Sciatic nerve (tissue), 2 donors: ENCODE data around the gene ZNF185. TPM values are rescaled to one million over a fixed set of nuclear protein-coding genes. Genes with fewer than 3 reads are reported as not detected.
"Not testable (repeated sequence)": the region's sequence is repeated elsewhere in the genome, so short reads cannot be mapped to it uniquely, and the experiment has no call there.

Experiments used
- ATAC-seq: fragments of 200-7000 bp; cut with Tn5 transposase; one replicate; pipeline ENCODE4 v1.9.1; 2020; ENCODE audit warnings: mild to moderate bottlenecking, moderate library complexity
- DNase-seq: peaks from one replicate; pipeline ENCODE4 v3.0.0-alpha.2; 2020; ENCODE audit warnings: low spot score
- intact Hi-C: fragments of 100-400 bp; cut with DNase I; formaldehyde crosslinking; loops from one replicate; pipeline ENCODE4 v1.14.2; 2022
- total RNA-seq: library from RNA; stranded (reverse); fragmentation: NEBNext Ultra II Directional; extraction: Animal tissue kit (Norgen Biotek cat#: 25700); gene quantifications from one replicate; pipeline ENCODE4 v1.2.1, GENCODE V29; 2021
- donor health status: DM: no; HTN: no; CAD: no.
- donor health status: DM: no; HTN: no; CAD: no.

The ZNF185 gene
- total RNA-seq, 1 donor from 2014 or later = 26.9 TPM

DNA sequence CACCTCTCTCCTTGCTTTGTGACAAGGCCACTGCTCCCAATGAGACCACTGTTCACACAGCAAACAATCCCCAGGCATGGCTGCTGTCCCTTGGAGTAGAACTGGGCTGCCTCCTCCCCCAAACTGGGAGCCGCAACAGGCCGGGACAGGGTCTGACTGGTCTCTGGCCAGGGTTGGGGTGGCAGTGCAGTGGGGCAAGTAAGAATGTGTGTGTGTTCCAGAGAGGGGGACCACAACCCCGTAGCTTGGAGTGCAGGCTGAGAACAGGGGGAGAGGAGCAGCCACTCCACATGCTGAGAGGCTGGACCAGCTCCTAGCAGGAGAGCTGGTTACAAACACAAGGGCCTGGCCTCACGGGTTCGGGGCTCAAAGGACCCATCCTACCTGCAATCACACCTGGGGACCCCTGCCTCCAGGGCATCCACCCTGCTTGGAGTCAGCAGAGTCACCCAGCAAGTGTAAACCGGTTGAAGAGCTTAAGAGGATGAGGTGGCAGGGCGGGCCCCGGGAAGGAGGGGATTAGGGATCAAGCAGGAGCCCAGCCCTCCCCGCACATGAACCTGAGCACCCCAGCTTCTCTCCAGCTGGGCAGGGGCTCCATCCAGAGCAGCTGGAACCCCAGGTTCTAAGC, 3.8 kb upstream of the ZNF185 start:
- intact Hi-C loops = no loop called here
- no peak for ATAC-seq
- no peak for DNase-seq

DNA sequence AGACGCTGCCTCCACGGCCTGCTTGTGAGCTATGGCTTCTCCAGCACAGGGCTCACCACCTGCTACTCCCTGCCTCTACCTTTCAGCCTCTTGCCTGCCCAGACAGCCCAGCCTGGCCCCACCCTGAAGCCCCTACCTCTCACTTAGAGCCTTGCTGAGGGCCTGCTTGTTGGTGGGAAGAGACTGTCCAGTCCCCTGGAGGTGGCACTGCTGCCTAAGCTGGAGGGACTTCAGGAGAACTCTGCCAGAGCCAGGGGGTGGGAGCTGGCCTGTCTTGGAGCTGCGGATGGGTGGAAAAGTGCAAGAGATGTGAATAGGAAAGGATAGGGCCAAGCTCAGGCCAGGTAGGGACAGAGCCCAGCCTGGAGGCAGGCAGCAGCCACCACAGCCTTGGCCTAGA, 2.7 kb upstream of the ZNF185 start:
- intact Hi-C loops = no loop called here
- no peak for DNase-seq
- ATAC-seq = no peak

DNA sequence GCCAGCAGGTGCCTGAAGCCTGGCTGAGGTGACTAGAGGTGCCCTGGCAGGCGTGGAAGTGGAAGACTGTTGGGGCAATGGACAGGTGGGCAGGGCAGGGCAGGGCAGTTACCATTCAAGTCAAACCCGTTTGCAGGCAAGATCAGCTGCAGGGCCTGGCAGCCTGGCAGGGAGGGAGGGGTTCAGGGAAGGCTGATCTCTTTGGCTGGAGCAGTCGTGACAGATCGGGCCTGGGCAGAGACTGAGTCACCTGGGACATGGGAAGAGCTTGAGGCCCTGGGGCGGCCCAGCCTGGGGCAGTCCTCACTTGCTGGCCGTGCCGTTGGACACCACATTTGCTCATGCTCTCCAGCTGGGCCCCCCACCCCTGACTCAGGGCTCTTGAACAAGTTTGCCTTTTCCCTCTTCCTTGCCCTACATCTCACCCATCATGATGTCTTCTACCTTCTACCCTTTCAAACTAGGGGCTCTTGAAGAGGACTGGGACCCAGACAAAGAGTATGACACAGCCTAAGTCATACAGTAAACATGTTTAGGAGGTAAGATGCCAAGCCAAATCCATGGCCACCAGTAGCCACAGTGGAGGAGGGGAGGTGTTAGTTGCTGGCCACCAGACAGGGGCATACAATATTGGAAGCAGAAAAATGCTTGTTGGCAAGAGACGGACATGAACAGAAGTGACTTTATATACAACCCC, 2.0 kb upstream of the ZNF185 start:
- ATAC-seq = no peak
- intact Hi-C loops = no loop called here
- no peak for DNase-seq

DNA sequence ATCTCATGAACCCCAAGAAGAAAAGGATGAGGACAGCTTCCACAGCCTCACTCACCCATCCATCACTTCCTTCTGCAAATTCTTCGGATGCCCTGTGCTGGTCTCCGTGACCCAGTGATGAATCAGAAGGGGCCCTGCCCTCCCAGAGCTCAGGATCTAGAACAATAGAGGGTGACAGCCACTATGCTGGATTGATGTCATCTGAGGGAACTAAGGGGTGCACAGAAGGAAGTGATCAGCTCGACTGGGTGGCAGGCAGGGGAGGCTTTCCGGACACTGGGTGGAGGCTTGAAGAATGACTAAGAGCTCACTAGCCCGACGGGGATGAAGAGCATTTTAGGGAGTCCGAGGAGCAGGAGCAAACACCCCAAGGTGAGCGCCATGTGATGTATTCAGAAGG, 1.4 kb upstream of the ZNF185 start:
- DNase-seq (no peak), ATAC-seq (no peak)
- intact Hi-C loops = no loop called here

DNA sequence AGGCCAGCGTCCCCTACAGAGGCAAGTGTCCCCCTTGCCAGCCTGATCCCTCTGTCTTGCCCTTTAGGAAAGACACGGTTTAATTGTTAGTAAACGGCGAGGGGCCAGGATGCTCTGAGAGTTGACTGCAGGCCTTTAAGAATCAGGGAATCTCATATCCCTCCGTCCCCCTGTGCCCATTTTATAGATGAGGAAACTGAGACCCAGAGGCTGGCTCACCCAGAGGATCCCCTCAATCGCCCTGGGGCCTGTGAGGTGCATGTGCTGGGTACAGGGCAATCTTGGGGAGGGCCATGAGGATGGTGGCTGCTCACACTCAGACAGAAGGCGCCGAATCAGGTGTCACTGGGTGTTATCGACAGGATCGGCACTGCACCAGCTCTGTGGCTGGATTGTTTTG, 575 bp downstream of the ZNF185 start:
- ATAC-seq = no peak
- intact Hi-C loops = no loop called here
- DNase-seq = no peak

DNA sequence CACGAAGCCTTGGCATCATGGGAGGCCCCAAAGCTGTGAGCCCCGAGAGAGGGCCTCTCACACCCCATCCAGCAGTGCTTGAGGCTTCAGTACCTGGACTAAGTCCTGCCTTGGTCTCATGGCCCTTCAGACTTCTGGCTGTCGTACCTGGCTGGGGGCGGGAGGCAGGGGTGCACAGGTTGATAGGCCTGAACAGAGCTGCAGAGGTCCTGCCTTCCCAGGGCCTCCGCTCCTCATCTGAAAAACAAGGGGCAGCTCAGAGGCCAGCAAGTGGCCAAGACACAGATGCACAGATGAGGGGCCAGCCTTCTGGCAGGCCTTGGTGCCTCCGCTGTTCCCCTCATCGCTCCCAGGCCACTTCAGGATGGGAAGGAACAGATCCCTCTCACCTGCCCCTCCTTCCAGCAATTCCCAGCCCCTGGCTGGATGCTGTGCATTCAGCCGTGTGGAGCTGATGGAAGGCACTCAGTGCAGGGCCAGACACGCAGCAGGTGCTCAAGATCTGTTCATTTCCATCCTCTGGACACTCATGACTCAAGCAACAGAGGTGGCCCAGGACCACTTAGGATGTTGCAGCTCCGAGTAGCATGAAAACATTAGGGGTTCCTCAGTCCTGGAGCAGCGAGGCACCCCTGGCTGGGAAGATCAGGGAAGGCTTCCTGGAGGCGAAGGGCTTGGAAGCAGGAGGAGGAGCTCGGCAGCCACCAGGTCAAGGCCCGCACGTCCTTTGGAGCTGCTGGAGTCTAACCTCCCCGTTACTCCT, 1.4 kb downstream of the ZNF185 start:
- intact Hi-C loops = no loop called here
- ATAC-seq (no peak), DNase-seq (no peak)

DNA sequence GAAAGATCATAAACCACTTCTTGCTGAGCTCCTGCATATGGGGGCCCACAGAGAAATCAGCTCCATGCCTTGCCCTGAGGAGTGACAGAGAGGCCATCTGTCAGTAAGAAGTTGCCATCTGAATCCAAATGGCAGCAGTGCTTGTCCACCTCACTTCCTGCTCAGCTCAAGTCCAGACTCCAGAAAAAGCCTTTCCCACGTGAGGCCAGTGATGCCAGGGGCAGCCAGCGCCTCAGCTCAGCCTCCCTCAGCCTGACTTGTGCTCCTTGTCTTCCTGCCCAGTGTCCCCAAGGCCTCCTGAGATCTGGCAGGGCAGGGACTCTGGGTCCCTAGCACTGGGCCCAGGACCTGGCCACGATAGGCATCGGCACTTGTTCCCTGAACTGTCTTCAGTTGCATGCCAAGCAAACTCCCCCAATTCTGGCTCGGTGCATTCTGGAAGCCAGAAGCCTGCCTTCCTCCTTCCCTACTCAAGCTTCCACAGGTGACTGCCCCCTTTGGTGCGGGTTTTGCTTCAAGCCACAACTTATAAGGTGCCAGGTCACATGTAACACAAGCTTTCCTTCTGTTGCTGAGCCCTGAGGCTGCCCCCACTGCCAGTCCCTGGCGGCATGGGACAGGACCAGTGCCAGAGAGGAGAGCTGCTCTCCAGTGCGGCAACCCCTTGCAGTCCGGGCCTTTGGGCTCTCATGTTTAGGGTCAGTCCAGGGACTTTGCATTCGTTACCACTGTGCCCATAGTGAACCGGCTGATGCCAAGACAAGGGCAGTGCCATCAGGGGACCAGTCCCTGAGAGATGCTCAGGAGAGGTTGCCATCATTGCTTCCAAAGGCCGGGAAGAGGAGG, 2.2 kb downstream of the ZNF185 start:
- ATAC-seq = no peak
- DNase-seq = no peak
- intact Hi-C loops = no loop called here

DNA sequence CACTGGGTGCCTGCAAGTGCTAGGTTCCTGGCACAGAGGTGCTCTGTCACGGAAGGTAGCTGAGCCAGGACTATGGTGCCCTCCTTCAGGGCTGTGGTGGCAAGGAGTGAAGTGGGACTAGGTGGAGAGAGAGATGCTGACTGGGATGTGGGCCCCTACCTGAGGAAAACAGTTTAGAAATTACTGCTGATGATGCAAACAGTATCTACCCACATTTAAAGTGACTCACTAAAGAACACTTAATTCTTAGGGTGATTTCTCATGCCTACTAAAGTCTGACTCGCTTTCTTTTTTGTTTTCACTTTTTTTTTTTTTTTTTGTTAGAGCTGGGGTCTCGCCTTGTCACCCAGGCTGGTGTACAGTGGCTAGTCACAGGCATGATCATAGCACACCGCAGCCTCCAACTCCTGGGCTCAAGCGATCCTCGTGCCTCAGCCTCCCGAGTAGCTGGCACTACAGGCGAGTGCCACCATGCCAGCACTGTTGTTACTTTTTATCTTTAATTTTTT, 3.1 kb downstream of the ZNF185 start:
- DNase-seq (no peak), ATAC-seq (no peak)
- intact Hi-C loops = no loop called here

DNA sequence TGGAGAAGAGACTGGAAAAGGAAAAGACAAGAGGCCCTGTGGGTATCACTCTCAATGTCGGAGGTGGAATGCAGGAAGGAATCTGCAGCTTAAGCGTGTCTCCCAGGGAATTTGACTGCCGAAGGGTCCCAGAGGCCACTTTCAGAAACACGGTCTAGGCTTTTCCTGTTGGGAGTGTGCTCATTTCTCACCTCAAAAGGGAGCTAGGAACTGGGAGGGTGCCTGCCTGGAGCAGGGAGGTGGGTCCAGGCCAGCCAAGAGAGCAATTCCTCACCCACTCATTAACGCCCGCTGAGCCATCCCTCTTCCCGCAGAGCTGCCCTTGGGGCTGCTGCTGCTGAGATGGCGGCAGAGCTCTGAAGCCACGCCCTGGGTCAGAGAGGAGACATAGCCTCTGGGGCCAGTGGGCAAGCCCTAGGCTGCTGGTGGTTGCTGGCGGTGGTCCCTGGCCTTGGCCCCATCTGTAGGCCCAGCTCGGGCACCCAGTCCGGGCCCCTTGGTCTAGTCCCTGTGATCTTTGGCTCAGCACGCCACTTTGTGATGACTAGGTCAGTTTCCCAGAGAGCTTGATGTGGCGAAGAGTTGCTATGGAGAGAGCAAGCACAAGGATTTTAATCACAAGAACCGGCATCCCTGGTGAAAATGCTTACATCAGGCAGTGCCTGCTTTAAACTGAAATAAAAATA, 4.1 kb downstream of the ZNF185 start:
- intact Hi-C loops = no loop called here
- no peak for DNase-seq
- ATAC-seq = no peak

DNA sequence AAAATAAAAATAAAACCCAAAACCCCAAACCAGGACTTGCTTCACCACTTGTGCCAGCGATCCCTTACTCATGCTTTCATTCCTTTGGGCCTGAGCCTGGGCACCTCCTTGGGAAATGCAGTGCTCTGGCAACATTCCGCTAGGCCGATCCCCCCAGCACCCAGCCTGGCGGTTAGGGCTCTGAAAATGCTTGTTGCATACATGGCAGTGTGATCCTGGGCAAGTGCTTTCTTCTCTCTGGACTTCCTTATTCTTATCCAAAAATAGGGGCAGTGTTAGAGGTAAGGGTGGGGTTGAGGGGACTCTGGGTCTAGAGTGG, 4.6 kb downstream of the ZNF185 start:
- DNase-seq = no peak
- intact Hi-C loops = no loop called here
- ATAC-seq = no peak

DNA sequence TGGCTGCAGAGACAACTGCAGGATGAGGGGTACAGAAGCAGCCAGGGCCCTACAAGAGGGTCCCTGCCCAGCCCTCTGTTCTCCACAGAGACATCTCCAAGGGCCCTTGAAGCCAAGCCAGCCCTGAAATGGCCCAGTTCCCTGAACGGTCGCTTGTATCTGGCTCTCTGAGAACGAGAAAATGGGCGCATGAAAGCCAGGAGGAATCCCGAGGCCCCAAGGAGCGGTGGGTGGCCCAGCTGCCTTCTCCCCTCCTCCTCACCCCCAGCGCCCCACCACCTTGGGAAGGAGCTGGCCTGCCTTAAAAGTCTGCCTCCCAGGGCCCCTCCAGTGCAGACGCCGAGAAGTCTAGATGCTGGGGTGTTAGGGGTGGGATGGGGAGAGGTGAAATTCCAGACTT, 5.7 kb downstream of the ZNF185 start:
- no peak for ATAC-seq
- DNase-seq = no peak
- intact Hi-C loops = no loop called here

DNA sequence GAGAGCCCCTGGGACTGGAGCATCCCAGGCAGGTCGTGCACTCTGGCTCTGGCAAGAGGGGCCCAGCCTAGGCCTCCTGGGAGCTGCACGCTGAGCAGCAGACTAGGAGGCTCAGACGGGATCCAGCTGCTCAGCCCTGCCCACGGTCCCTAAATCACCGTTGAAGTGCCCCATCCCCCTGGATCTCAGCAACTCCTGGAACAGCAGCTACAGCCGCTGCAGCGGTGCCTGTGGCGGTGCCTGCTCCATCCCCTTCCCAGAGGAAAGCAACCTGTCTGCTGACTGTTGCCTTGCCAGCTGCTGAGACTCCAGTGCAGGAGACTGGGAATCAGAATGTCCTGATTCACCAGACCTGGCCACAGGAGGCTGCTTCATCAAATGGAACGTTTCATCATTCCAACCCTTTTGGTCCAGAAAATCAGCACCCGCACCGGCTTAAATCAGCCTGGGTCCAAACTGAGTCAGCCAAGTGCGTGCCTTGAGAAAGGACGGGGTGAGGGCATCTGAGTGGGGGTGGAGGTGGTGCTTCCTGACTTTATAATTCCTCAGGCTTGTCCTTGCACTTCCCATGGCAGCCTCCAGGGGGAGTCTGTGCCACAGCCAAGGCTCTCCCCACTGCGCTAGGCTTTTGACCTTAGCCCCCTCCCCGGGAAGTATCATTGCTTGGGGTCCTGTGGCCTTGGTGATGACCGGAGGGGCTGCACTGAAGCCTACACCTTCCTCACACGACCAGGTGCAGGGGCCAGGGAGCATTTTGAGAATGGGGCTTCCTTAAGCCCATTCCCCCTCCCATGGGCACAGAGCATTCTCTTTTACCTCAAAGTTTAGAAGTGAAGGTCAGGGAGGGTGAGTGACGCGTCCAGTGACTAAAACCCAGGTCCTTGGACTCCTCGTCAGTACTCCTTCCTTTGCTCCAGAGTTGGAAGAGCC, 6.5 kb downstream of the ZNF185 start:
- ATAC-seq (peak; percentile 60), DNase-seq (no peak)
- intact Hi-C loops = no loop called here

DNA sequence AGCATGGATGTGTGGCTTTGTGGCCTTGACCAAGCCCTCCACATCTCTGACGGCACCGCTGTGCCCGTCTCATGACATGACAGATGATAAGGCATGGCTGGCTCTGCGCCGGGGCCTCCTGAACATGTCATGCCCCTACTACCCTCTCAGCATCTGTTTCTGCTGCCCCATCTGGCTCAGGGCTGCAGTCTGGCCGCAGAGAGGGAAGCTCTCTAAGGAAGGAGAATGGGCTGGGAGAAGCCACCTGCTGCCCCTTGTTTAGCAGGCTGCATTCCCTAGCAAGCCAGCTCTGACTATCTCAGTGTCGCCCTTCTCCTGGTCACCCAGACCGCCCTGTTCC, 7.2 kb downstream of the ZNF185 start:
- no peak for ATAC-seq
- no peak for DNase-seq
- intact Hi-C loops = no loop called here

DNA sequence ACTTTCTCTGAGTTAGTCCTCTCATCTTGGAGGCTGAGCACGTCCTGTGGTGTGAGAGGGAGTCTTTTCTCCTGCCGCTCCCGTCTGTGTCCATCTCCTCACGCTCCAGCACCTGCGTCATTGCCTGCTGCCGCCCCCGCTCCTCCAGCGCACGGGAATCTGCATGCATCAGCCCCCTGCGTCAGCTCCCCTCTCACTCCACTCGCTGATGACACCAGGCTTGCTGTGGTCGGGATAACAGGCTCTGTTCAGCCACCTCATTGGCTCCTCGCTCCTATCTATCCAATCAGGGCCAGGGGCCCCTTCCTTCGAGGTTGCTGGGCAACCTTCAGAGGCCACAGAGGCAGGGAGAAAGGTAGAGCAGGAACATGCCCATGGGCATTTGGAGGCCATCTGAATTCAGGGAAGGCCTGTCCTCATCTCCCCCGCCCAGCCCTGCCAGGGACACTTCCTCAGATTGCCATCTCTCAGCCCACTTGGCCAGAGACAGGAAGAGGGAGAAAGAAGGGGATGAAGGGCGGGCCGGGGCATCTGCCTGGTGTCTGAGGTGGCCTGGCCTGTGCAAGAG, 9.3 kb downstream of the ZNF185 start:
- DNase-seq (no peak), ATAC-seq (no peak)
- intact Hi-C loops = no loop called here

DNA sequence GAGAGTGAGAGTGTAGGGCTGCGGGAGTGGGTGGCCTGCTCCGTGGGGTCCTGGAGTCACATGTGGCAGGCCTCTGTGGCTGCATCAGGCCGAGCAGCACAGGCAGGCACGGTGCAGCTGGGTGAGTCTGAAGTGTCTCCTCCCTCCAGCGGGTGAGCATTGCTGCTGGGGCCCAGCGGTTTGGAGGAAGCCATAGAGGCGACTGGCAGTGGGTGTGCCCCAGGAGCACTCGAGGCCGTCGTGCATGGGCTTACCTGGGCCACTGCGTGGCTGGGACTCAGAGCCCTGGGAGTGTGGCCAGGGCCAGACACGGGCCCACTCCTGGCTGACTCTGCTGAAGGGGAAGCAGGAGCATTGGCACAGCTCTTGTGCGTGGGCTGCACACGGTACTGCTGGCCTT, 10.6 kb downstream of the ZNF185 start:
- intact Hi-C loops = no loop called here
- ATAC-seq (no peak), DNase-seq (no peak)

DNA sequence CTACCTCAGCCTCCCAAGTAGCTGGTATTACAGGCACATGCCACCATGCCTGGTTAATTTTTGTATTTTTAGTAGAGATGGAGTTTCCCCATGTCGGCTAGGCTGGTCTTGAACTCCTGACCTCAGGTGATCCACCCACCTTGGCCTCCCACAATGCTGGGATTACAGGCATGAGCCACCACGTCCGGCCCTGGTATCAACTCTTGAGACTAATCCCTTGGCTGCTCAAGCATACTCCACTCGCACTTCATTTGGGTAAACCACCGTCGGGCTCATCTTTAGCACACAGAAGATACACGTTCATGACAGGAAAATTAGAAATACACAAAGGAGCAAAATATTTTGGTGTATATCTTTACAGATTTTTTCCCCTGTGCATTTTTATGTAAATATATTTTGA, 12.2 kb downstream of the ZNF185 start:
- ATAC-seq, DNase-seq, intact Hi-C loops: not testable (repeated sequence)

DNA sequence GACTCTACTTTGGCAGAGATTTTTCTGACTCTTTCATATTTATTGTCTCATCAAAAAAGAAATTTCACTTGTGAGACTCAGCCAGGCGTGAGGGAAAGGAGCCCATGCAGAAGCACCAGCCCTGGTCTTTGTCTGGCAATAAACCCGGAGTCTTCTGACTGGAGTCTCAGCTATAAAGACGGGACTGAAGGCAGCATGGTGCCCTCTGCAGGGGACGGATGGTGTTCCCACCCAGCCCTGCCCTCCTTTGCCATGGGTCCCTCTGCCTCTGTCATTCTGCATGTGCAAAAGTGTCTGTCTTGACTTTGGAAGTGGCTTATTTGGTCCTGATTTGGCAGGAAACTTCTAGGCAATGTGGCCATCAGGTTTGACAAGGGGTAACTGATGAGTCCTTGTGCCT, 14.2 kb downstream of the ZNF185 start:
- DNase-seq (no peak), ATAC-seq (no peak)
- intact Hi-C loops = no loop called here

DNA sequence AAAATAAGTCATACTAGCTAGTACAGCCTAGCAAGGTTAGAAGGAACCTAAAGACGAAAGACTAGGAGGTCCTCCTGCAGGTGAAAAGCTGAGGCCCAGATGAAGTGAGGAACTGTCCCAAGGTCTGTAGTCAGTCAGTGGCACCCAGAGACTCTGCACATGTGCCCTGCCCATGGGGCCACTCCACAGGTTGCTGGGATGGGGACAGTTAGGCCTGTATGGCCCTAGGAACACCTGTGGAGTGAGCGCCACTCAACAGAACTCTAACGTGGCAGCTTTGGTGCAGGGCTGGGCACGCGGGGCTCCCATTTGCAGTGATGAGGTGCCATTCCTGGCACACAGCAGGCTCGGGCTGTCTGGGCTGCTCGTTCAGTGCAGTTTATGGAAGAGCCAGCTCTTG, 14.8 kb downstream of the ZNF185 start:
- intact Hi-C loops = no loop called here
- DNase-seq (no peak), ATAC-seq (no peak)
